Gastrocnemius medialis (tissue), 4 donors: ENCODE data around the gene FBXL13. TPM values are rescaled to one million over a fixed set of nuclear protein-coding genes. Genes with fewer than 3 reads are reported as not detected.
"Not testable (repeated sequence)": the region's sequence is repeated elsewhere in the genome, so short reads cannot be mapped to it uniquely, and the experiment has no call there.

Source experiments
- ATAC-seq, 2 donors: fragments of 150-250 bp; one replicate each; pipeline ENCODE4 v1.9.1; 2016
- DNase-seq, 2 donors: peaks; one replicate each; pipeline ENCODE4 v3.0.0-alpha.2; 2019
- H3K27ac ChIP-seq, 4 donors: fragments of 200-600 bp; sonication (generic); 1 replicate in 1 of 4; 2 replicates in 3 of 4; pipeline ENCODE4 v1.5.1; 2016 to 2018; ENCODE audit warnings: mild to moderate bottlenecking in 2 of 4, moderate library complexity in 1 of 4
- H3K27me3 ChIP-seq, 3 donors: fragments of 200-600 bp; sonication (generic) in 2 of 3; 1 replicate in 1 of 3; 2 replicates in 2 of 3; pipeline versions ENCODE4 v1.5.1 to v1.6.0; 2016 to 2019; ENCODE audit warnings: mild to moderate bottlenecking in 1 of 3, moderate library complexity in 1 of 3
- H3K36me3 ChIP-seq, 2 donors: fragments of 200-600 bp; sonication (generic) in 1 of 2; one replicate each; pipeline ENCODE4 v1.5.1; 2017 to 2018
- H3K4me1 ChIP-seq, 2 donors: fragments of 200-600 bp; sonication (generic) in 1 of 2; one replicate each; pipeline ENCODE4 v1.5.1; 2016 to 2017; ENCODE audit warnings: mild to moderate bottlenecking in 2 of 2
- H3K4me3 ChIP-seq, 4 donors: fragments of 200-600 bp; sonication (generic) in 3 of 4; 1 replicate in 1 of 4; 2 replicates in 3 of 4; pipeline ENCODE4 v1.5.1; 2016 to 2019; ENCODE audit warnings: mild to moderate bottlenecking in 2 of 4
- H3K9me3 ChIP-seq, 3 donors: fragments of 200-600 bp; sonication (generic) in 2 of 3; 1 replicate in 1 of 3; 2 replicates in 2 of 3; pipeline ENCODE4 v1.5.1; 2016 to 2019
- in situ Hi-C, 4 donors: fragments of 200-750 bp; cut with MboI; loops; one replicate each; pipeline versions ENCODE4 v1.15.0 to v1.8.0; 2017; ENCODE audit warnings: low sequenced_read_pairs in 4 of 4
- intact Hi-C: fragments of 100-400 bp; cut with DNase I; formaldehyde crosslinking; loops from one replicate; pipeline ENCODE4 v1.15.1; 2023; ENCODE audit warnings: low total_unique reads
- total RNA-seq, 4 donors: library from RNA; depleted of rRNA; stranded (reverse); fragments of >200 nt; gene quantifications; one replicate each; pipeline versions ENCODE4 v1.1.0 to v1.2.3, GENCODE V29; 2016

FBXL13 gene
- total RNA-seq, 4 donors from 2014 or later, result 0.26 TPM; not detected in 3

- DNase-seq, H3K27me3 ChIP-seq, H3K4me1 ChIP-seq, ATAC-seq, H3K27ac ChIP-seq, intact Hi-C loops, H3K9me3 ChIP-seq, H3K36me3 ChIP-seq, H3K4me3 ChIP-seq: not testable (repeated sequence)
- in situ Hi-C loops, result loop anchor here in 3 of 4 donors (25.0 kb wide), 1 partner anchor 293 kb away; the partner anchor contains the start of gene FBXL13 (in 3 of the 3)
These were observed 304.9 kb downstream of the FBXL13 start for GRCh38 chr7:102769657-102770192.

GRCh38 chr7:102763295-102763905, 311.2 kb downstream of the FBXL13 start:
- H3K9me3 ChIP-seq, H3K27me3 ChIP-seq, H3K36me3 ChIP-seq, DNase-seq, H3K4me3 ChIP-seq, intact Hi-C loops: not testable (repeated sequence)
- in situ Hi-C loops, result loop anchor here in 3 of 4 donors (25.0 kb wide), 1 partner anchor 299 kb away; the partner anchor contains the start of gene FBXL13 (in 3 of the 3)
- peak overlapping the region; percentile 7 to 55 (median 32) for H3K27ac ChIP-seq
- ATAC-seq, result peak; percentile 36 to 88
- peaks cover 12 to 13% of the 10 kb centered on the region in 2 donors for H3K4me1 ChIP-seq

Other genes with a start within 250 kb of the FBXL13 start
- gene LRRC17, start 161.8 kb downstream of the FBXL13 start, total RNA-seq, result 1 to 10 TPM in 2 of 4 donors, under 1 TPM in 1, not detected in 1; 0.62 to 2.5 (median 1.6) TPM
- gene ARMC10, start 344 bp upstream of the FBXL13 start, total RNA-seq, result 10 to 100 TPM; 23.6 to 31.3 (median 27.2) TPM
- 1 to 10 TPM; 2.3 to 5.7 (median 4.0) TPM for gene NAPEPLD, start 74.3 kb upstream of the FBXL13 start, total RNA-seq
- gene PMPCB, start 222.6 kb upstream of the FBXL13 start, total RNA-seq, result 10 to 100 TPM; 25.1 to 51.3 (median 40.2) TPM